ENCODE data around the gene BTD.
"Not testable (repeated sequence)": the region's sequence is repeated elsewhere in the genome, so short reads cannot be mapped to it uniquely, and the experiment has no call there.

The BTD gene

DNA sequence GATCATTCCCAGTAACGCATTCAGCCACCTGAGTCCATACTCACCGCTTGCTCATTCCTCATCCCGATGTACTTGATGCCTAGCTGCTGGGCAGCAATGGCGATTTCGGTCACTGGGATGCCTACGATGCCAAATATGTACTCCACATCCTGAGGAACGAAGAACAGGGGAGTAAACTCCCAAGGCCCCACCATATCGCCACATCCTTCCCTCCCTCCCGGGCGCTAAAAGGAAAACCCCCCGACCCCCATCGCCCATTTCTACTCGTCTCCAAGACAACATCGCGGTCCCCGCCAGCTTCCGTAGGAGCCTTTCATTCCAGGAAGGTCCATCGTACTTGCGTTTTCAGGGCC, 523 bp upstream of the BTD start:
- TF ChIP-seq, protein P1, sequence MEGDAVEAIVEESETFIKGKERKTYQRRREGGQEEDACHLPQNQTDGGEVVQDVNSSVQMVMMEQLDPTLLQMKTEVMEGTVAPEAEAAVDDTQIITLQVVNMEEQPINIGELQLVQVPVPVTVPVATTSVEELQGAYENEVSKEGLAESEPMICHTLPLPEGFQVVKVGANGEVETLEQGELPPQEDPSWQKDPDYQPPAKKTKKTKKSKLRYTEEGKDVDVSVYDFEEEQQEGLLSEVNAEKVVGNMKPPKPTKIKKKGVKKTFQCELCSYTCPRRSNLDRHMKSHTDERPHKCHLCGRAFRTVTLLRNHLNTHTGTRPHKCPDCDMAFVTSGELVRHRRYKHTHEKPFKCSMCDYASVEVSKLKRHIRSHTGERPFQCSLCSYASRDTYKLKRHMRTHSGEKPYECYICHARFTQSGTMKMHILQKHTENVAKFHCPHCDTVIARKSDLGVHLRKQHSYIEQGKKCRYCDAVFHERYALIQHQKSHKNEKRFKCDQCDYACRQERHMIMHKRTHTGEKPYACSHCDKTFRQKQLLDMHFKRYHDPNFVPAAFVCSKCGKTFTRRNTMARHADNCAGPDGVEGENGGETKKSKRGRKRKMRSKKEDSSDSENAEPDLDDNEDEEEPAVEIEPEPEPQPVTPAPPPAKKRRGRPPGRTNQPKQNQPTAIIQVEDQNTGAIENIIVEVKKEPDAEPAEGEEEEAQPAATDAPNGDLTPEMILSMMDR (conservative IDR thresholded peaks at IDR 0.05; ENCODE audit: low read length): no peak
- DNase-seq (ENCODE audit: low read depth): peak; percentile 12
- H3K4me3 ChIP-seq (ENCODE audit: low read length): peak overlapping the region; percentile 98

- TF ChIP-seq, protein P1 (conservative IDR thresholded peaks at IDR 0.05; ENCODE audit: low read length): no peak
- no peak for DNase-seq (ENCODE audit: low read depth)
- peak overlapping the region; percentile 98 for H3K4me3 ChIP-seq (ENCODE audit: low read length)
Measured at GRCh38 chr3:15602146-15602536, 596 bp downstream of the BTD start.

DNA sequence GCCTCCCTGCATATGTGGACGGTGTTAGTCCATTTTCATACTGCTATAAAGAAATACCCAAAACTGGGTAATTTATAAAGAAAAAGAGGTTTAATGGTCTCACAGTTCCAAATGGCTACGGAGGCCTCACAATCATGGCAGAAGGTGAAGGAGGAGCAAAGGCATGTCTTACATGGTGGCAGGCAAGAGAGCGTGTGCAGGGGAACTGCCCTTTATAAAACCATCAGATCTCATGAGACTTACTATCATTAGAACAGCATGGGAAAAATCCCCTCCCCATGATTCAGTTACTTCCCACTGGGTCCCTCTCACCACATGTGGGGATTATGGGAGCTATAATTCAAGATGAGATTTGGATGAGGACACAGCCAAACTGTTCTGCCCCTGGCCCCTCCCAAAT, 1.3 kb downstream of the BTD start:
- H3K4me3 ChIP-seq (ENCODE audit: low read length); DNase-seq (ENCODE audit: low read depth): not testable (repeated sequence)

- not testable (repeated sequence) for DNase-seq (ENCODE audit: low read depth); H3K4me3 ChIP-seq (ENCODE audit: low read length)
Measured at GRCh38 chr3:15604584-15604983, 3.0 kb downstream of the BTD start.

- TF ChIP-seq, protein P1 (conservative IDR thresholded peaks at IDR 0.05; ENCODE audit: low read length): no peak
- no peak overlapping the region for H3K4me3 ChIP-seq (ENCODE audit: low read length)
- DNase-seq (ENCODE audit: low read depth): peak; percentile 12
Measured at GRCh38 chr3:15606434-15606891, 4.9 kb downstream of the BTD start.

GRCh38 chr3:15610082-15610759, 8.7 kb downstream of the BTD start:
- no peak overlapping the region for H3K4me3 ChIP-seq (ENCODE audit: low read length)
- TF ChIP-seq, protein P1 (conservative IDR thresholded peaks at IDR 0.05; ENCODE audit: low read length): no peak
- peak; percentile 80 for DNase-seq (ENCODE audit: low read depth)

DNA sequence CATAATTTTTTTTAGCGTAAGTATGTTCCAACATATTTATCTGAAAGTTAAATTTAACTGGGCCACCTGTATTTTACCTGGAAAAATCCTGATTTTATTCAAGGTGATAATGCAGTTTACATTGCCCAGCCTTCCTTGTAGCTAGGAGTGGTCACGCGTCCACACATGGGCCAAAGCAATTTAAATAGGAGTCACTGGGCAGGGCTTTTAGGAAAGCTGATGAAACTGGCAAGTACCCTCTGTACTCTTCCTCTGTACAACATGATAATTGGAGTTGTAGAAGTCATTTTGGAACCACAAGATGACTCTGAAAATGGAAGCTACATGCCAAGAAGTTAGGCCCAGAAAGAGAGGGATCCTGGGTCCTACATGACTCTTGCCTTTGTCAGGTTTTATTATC, 9.5 kb downstream of the BTD start:
- TF ChIP-seq, protein P1 (conservative IDR thresholded peaks at IDR 0.05; ENCODE audit: low read length): no peak
- DNase-seq (ENCODE audit: low read depth): no peak
- no peak overlapping the region for H3K4me3 ChIP-seq (ENCODE audit: low read length)

DNA sequence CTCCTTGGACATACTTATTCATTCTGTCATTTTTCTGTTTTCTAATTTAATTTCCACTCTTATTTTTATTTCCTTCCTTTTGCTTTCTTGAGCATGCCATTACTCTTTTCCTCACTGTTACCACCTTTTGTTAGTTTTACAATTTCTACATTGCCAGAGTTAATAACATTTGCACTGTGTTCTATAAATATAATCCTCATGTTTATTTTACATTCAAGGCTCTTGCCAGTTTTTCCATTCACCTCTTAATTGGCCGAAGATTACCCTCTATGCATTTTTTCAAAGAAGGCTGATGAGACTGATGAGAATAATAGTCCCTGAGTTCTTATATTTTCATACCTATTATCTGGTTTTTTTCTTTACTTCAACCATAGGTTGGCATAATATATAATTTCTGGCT, 10.5 kb downstream of the BTD start:
- TF ChIP-seq, protein P1 (conservative IDR thresholded peaks at IDR 0.05; ENCODE audit: low read length): no peak
- H3K4me3 ChIP-seq (ENCODE audit: low read length): no peak overlapping the region
- DNase-seq (ENCODE audit: low read depth): no peak

All from AG10803 (cell line).